ENCODE measurements around the gene ZBED5. TPM values are rescaled to one million over a fixed set of nuclear protein-coding genes. Genes with fewer than 3 reads are reported as not detected.
"Not testable (repeated sequence)": the region's sequence is repeated elsewhere in the genome, so short reads cannot be mapped to it uniquely, and the experiment has no call there.

The ZBED5 gene
- total RNA-seq, 1 donor from 2014 or later: 19.5 TPM

- no peak overlapping the region for H3K4me3 ChIP-seq (ENCODE audit: low read depth, low read length)
- DNase-seq (ENCODE audit: low read depth) (no peak), FAIRE-seq (no peak)
- no peaks in the 10 kb centered on the region for H3K36me3 ChIP-seq (ENCODE audit: control insufficient read depth, insufficient read depth, low read length)
- no peaks in the 10 kb centered on the region for H3K27me3 ChIP-seq (ENCODE audit: control insufficient read depth, insufficient read depth, low read length)
- TF ChIP-seq, protein P1, sequence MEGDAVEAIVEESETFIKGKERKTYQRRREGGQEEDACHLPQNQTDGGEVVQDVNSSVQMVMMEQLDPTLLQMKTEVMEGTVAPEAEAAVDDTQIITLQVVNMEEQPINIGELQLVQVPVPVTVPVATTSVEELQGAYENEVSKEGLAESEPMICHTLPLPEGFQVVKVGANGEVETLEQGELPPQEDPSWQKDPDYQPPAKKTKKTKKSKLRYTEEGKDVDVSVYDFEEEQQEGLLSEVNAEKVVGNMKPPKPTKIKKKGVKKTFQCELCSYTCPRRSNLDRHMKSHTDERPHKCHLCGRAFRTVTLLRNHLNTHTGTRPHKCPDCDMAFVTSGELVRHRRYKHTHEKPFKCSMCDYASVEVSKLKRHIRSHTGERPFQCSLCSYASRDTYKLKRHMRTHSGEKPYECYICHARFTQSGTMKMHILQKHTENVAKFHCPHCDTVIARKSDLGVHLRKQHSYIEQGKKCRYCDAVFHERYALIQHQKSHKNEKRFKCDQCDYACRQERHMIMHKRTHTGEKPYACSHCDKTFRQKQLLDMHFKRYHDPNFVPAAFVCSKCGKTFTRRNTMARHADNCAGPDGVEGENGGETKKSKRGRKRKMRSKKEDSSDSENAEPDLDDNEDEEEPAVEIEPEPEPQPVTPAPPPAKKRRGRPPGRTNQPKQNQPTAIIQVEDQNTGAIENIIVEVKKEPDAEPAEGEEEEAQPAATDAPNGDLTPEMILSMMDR (IDR thresholded peaks at IDR 0.05; ENCODE audit: insufficient read depth, low read length, severe bottlenecking): no peak
Observed at GRCh38 chr11:10885703-10886363, 28.0 kb upstream of the ZBED5 start.

DNA sequence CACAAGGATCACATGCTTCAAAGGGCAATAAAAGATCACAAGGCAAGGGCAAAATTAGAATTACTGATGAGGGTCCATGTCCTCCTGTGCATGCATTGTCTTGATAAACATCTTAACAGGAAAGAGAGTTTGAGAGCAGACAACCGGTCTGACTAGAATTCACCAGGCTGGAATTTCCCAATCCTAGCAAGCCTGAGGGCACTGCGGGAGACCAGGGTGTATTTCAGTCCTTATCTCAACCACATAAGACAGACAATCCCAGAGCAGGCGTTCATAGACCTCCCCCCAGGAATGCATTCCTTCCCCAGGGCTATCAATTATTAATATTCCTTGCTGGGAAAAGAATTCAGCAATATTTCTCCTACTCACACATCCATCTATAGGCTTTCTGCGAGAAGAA, 26.4 kb upstream of the ZBED5 start:
- FAIRE-seq; H3K4me3 ChIP-seq (ENCODE audit: low read depth, low read length): not testable (repeated sequence)

GRCh38 chr11:10881892-10882291, 24.0 kb upstream of the ZBED5 start:
- H3K36me3 ChIP-seq (ENCODE audit: control insufficient read depth, insufficient read depth, low read length): no peaks in the 10 kb centered on the region
- FAIRE-seq: no peak
- no peak overlapping the region for H3K4me3 ChIP-seq (ENCODE audit: low read depth, low read length)
- H3K27me3 ChIP-seq (ENCODE audit: control insufficient read depth, insufficient read depth, low read length): no peaks in the 10 kb centered on the region
- TF ChIP-seq, protein P1 (IDR thresholded peaks at IDR 0.05; ENCODE audit: insufficient read depth, low read length, severe bottlenecking): no peak
- no peak for DNase-seq (ENCODE audit: low read depth)

More for the DNA sequence above, 26.4 kb upstream of the ZBED5 start:
- not testable (repeated sequence) for H3K27me3 ChIP-seq (ENCODE audit: control insufficient read depth, insufficient read depth, low read length); H3K36me3 ChIP-seq (ENCODE audit: control insufficient read depth, insufficient read depth, low read length)
- peak; percentile 35 for DNase-seq (ENCODE audit: low read depth)

GRCh38 chr11:10878408-10879214, 20.8 kb upstream of the ZBED5 start:
- DNase-seq (ENCODE audit: low read depth) (peak; percentile 68), FAIRE-seq (no peak)
- Histone ChIP-seq H3K36me3 (ENCODE audit: control insufficient read depth, insufficient read depth, low read length) (no peaks in the 10 kb centered on the region), H3K27me3 (ENCODE audit: control insufficient read depth, insufficient read depth, low read length) (no peaks in the 10 kb centered on the region), H3K4me3 (ENCODE audit: low read depth, low read length) (no peak overlapping the region)
- TF ChIP-seq, protein P1 (IDR thresholded peaks at IDR 0.05; ENCODE audit: insufficient read depth, low read length, severe bottlenecking): peak; percentile 67

DNA sequence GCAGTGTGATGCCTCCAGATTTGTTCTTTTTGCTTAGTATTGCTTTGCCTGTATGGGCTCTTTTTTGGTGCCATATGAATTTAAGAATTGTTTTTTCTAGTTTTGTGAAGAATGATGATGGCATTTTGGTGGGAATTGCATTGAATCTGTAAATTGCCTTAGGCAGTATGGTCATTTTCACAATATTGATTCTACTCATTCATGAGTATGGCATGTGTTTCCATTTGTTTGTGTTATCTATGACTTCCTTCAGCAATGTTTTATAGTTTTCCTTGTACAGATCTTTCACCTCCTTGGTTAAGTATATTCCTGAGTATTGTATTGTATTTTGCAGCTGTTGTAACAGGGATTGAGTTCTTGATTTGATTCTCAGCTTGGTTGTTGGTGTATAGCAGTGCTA, 18.3 kb upstream of the ZBED5 start:
- TF ChIP-seq, protein P1 (IDR thresholded peaks at IDR 0.05; ENCODE audit: insufficient read depth, low read length, severe bottlenecking): no peak
- Histone ChIP-seq H3K36me3 (ENCODE audit: control insufficient read depth, insufficient read depth, low read length) (no peaks in the 10 kb centered on the region), H3K4me3 (ENCODE audit: low read depth, low read length) (no peak overlapping the region), H3K27me3 (ENCODE audit: control insufficient read depth, insufficient read depth, low read length) (no peaks in the 10 kb centered on the region)
- DNase-seq (ENCODE audit: low read depth) (peak; percentile 51), FAIRE-seq (no peak)

GRCh38 chr11:10875430-10876021, 17.7 kb upstream of the ZBED5 start:
- FAIRE-seq (no peak), DNase-seq (ENCODE audit: low read depth) (peak; percentile 44)
- TF ChIP-seq, protein P1 (IDR thresholded peaks at IDR 0.05; ENCODE audit: insufficient read depth, low read length, severe bottlenecking): no peak

More at GRCh38 chr11:10875430-10876021, 17.7 kb upstream of the ZBED5 start:
- Histone ChIP-seq H3K36me3 (ENCODE audit: control insufficient read depth, insufficient read depth, low read length) (no peaks in the 10 kb centered on the region), H3K27me3 (ENCODE audit: control insufficient read depth, insufficient read depth, low read length) (no peaks in the 10 kb centered on the region), H3K4me3 (ENCODE audit: low read depth, low read length) (no peak overlapping the region)

Data from bronchial epithelial cell (primary cell).